Endothelial cell of umbilical vein (primary cell): ENCODE data around the gene CCDC9B. TPM values are rescaled to one million over a fixed set of nuclear protein-coding genes. Genes with fewer than 3 reads are reported as not detected.

Experiments used
- BruUV-seq: library from RNA; stranded (reverse); fragments of 400-500 nt; replicated peaks from 2 replicates; lab custom pipeline; 2021; lab: Mats Ljungman, UMichigan
- CTCF ChIA-PET: fragments of 300-600, 350-600 bp; sonication (Branson Sonifier 250); formaldehyde crosslinking; loops from one replicate; lab custom pipeline; 2021; ENCODE audit warnings: antibody characterized with exemption, inconsistent platforms; lab: Charles Lee
- POLR2A ChIA-PET: fragments of 300-600, 350-600 bp; sonication (Branson Sonifier 250); formaldehyde crosslinking; loops from one replicate; lab custom pipeline; 2021; ENCODE audit warnings: antibody characterized with exemption, inconsistent platforms; lab: Charles Lee
- DNase-seq: peaks from one replicate; pipeline ENCODE4 v3.0.0-alpha.2; 2011; ENCODE audit warnings: low read depth, low spot score
- FAIRE-seq: peaks from 2 replicates; lab custom pipeline; 2011; peaks lifted over from hg19 to GRCh38; lab: Jason Lieb, UNC
- H2AFZ ChIP-seq: 2 replicates; pipeline ENCODE4 v1.6.0; 2012; ENCODE audit warnings: low read depth, low read length, control low read depth, inconsistent platforms
- H3K27ac ChIP-seq: 2 replicates; pipeline ENCODE4 v1.5.1; 2011; ENCODE audit warnings: low read depth, mild to moderate bottlenecking, control low read depth, low read length, moderate library complexity; ENCODE audit not compliant: insufficient read depth
- H3K27me3 ChIP-seq, 2 experiments: 2 replicates each; pipeline versions ENCODE4 v1.6.0 to v1.6.1; 2011; ENCODE audit warnings: low read length in 2 of 2, mixed read lengths in 1 of 2; ENCODE audit not compliant: control insufficient read depth in 2 of 2, insufficient read depth in 2 of 2
- H3K36me3 ChIP-seq, 2 experiments: 2 replicates in 1 of 2; 3 replicates in 1 of 2; pipeline ENCODE4 v1.5.1; 2011; ENCODE audit warnings: low read length in 2 of 2, mild to moderate bottlenecking in 1 of 2, moderate library complexity in 1 of 2; ENCODE audit not compliant: control insufficient read depth in 2 of 2, insufficient read depth in 2 of 2; ENCODE audit errors: extremely low read depth in 1 of 2
- H3K4me1 ChIP-seq: 3 replicates; pipeline ENCODE4 v1.5.1; 2011; ENCODE audit warnings: mild to moderate bottlenecking, low read length; ENCODE audit not compliant: control insufficient read depth, insufficient read depth; ENCODE audit errors: extremely low read depth
- H3K4me2 ChIP-seq: 2 replicates; pipeline ENCODE4 v1.6.1; 2011; ENCODE audit warnings: low read length, control low read depth, mixed read lengths; ENCODE audit not compliant: insufficient read depth
- H3K4me3 ChIP-seq, 3 experiments: fragments of 200-600 bp in 1 of 3; sonication (generic), shearing (Covaris generic) in 1 of 3; replicated peaks in 1 of 3; 2 replicates each; pipeline ENCODE4 v1.5.1; 2011 to 2016; ENCODE audit warnings: control low read depth in 3 of 3, low read length in 3 of 3, mild to moderate bottlenecking in 2 of 3, inconsistent platforms in 1 of 3, low read depth in 1 of 3, moderate library complexity in 1 of 3; ENCODE audit not compliant: insufficient read depth in 1 of 3
- H3K79me2 ChIP-seq: 2 replicates; pipeline ENCODE4 v1.6.0; 2012; ENCODE audit warnings: low read length, inconsistent platforms; ENCODE audit not compliant: control insufficient read depth, insufficient read depth
- H3K9ac ChIP-seq: replicated peaks from 2 replicates; pipeline ENCODE3; 2011; ENCODE audit warnings: low read length, control low read depth; ENCODE audit not compliant: insufficient read depth; ENCODE audit errors: extremely low read depth
- H3K9me1 ChIP-seq: replicated peaks from 3 replicates; pipeline ENCODE4 v1.6.0; 2011; ENCODE audit warnings: mild to moderate bottlenecking, low read length; ENCODE audit not compliant: control insufficient read depth, insufficient read depth; ENCODE audit errors: extremely low read depth
- H3K9me3 ChIP-seq: replicated peaks from 2 replicates; pipeline ENCODE4 v1.5.1; 2012; ENCODE audit warnings: low read length, inconsistent platforms; ENCODE audit not compliant: control insufficient read depth, insufficient read depth
- H4K20me1 ChIP-seq: replicated peaks from 2 replicates; pipeline ENCODE3; 2011; ENCODE audit warnings: mild to moderate bottlenecking, low read length; ENCODE audit not compliant: control insufficient read depth, insufficient read depth; ENCODE audit errors: extremely low read depth
- CTCF ChIP-seq, 2 donors: IDR thresholded peaks; 1 replicate in 1 of 2; 2 replicates in 1 of 2; pipeline ENCODE4 v1.5.1; 2011; ENCODE audit warnings: low read length in 2 of 2, mild to moderate bottlenecking in 2 of 2, moderate library complexity in 2 of 2, control low read depth in 1 of 2, inconsistent platforms in 1 of 2, low read depth in 1 of 2; ENCODE audit not compliant: insufficient read depth in 1 of 2; ENCODE audit errors: extremely low read depth in 1 of 2
- EZH2 ChIP-seq: IDR thresholded peaks from 2 replicates; pipeline ENCODE4 v1.6.1; 2012; ENCODE audit warnings: borderline replicate concordance, low read depth, mild to moderate bottlenecking, moderate library complexity, low read length, inconsistent platforms; ENCODE audit not compliant: severe bottlenecking
- GATA2 ChIP-seq: IDR thresholded peaks from 2 replicates; pipeline ENCODE4 v1.7.0; 2011; ENCODE audit warnings: low read depth, mild to moderate bottlenecking, moderate library complexity, mixed read lengths, low read length; ENCODE audit not compliant: insufficient read length, insufficient read depth
- JUN ChIP-seq: IDR thresholded peaks from 2 replicates; pipeline ENCODE4 v1.6.1; 2011; ENCODE audit warnings: borderline replicate concordance, low read depth; ENCODE audit not compliant: insufficient read length, insufficient read depth
- POLR2A ChIP-seq: IDR thresholded peaks from 2 replicates; pipeline ENCODE4 v1.6.1; 2012; ENCODE audit warnings: low read depth, mild to moderate bottlenecking, control low read depth, low read length
- dilution Hi-C: fragments of 300-500 bp; cut with MboI; formaldehyde crosslinking; loops from one replicate; pipeline ENCODE4 v1.15.0; 2019; ENCODE audit warnings: low sequenced_read_pairs; ENCODE audit not compliant: extremely low pct_ligation_motif_present
- intact Hi-C: fragments of 100-400 bp; cut with micrococcal nuclease; formaldehyde crosslinking; loops from one replicate; pipeline ENCODE4 v1.10.0; 2022
- polyA plus RNA-seq, 4 experiments: library from polyadenylated mRNA; depleted of rRNA in 3 of 4; stranded (reverse) in 3 of 4; unstranded in 1 of 4; fragments of >200 nt; gene quantifications; 2 replicates each; pipeline versions ENCODE4 v1.2.1 to v1.2.3, GENCODE V29; 2011 to 2012; ENCODE audit warnings: missing spikeins in 1 of 4
- total RNA-seq: library from RNA; stranded (reverse); gene quantifications from 2 replicates; pipeline ENCODE4 v1.2.3, GENCODE V29; 2021

Gene CCDC9B
- total and polyA plus RNA-seq, 2 donors (not counting 3 experiments of a cell fraction or from before 2014, with no cell fraction given) = 7.6 to 46.0 TPM

- peaks cover 62% of the 10 kb centered on the region for H3K4me1 ChIP-seq
- no peak overlapping the region for H3K4me3 ChIP-seq
- CTCF ChIA-PET = interaction anchor here (0.6 to 9.1 kb wide), 14 partner anchors 9 to 125 kb away, joined by 3 to 287 read pairs (median 18); partner anchors contain the start of genes DISP2 and INAFM2
- dilution Hi-C loops = no loop called here
- H3K27me3 ChIP-seq = no peaks in the 10 kb centered on the region
- no TSS peak for BruUV-seq
- H2AFZ ChIP-seq = peak overlapping the region; percentile 6
- peak overlapping the region; percentile 58 for H3K9ac ChIP-seq
- DNase-seq = peak; percentile 15
- no peaks in the 10 kb centered on the region for H4K20me1 ChIP-seq
- TF ChIP-seq CTCF (IDR thresholded peaks at IDR 0.05; ENCODE audit: extremely low read depth in 1 of 2, insufficient read depth in 1 of 2, low read depth in 1 of 2, low read length in 2 of 2) (no peak), POLR2A (no peak), EZH2 (no peak), GATA2 (no peak), JUN (no peak)
- no peaks in the 10 kb centered on the region for H3K36me3 ChIP-seq
- peak; percentile 53 for FAIRE-seq
- H3K79me2 ChIP-seq = peaks cover 11% of the 10 kb centered on the region
- peak overlapping the region; percentile 96 for H3K27ac ChIP-seq
- H3K4me2 ChIP-seq = peak overlapping the region; percentile 50
- H3K9me3 ChIP-seq = no peaks in the 10 kb centered on the region
- no peaks in the 10 kb centered on the region for H3K9me1 ChIP-seq
- intact Hi-C loops = loop anchor here (1.0 kb wide), 3 partner anchors 21 to 80 kb away; no protein-coding TSS in a partner anchor
- POLR2A ChIA-PET = interaction anchor here (1.2 kb wide), 1 partner anchor 14 kb away, joined by 3 read pairs; no protein-coding TSS in a partner anchor
These were observed 1.9 kb upstream of the CCDC9B start for GRCh38 chr15:40342416-40343320.
